ENCODE measurements around the gene CLK4.

DNA sequence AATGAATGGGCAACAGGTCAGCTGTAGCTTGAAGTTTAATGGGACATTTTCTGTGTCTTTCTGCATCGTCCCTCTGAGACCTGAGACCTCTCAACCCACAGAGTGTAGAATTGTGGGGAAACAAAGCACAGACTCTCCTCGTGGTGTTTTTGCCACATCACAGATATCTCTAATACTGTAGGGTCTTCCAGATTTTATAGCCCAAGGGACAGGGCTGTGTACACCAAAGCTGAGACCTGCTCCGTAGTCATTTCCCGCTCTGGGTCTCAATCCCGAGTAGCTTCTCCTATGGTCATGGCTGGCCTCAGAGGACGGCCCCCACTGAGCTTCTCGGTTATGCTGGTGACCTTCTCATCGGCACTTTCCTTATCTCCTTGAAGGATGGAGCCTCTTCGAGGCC lies 14.9 kb upstream of the CLK4 start:
- TF ChIP-seq EZH2 (IDR thresholded peaks at IDR 0.05; ENCODE audit: insufficient read depth, poor library complexity, severe bottlenecking) (no peak), EZH2phosphoT487 (IDR thresholded peaks at IDR 0.05; ENCODE audit: insufficient read depth, low read depth) (no peak)

All from GM23248 (cell line).